ENCODE measurements around the gene HDAC11. TPM values are rescaled to one million over a fixed set of nuclear protein-coding genes. Genes with fewer than 3 reads are reported as not detected.

Gene HDAC11
- total and polyA plus RNA-seq, 10 of the 15 experiments (the other 5 are each of a cell fraction or from before 2014, with no cell fraction given), result 0.04 to 0.76 (median 0.22) TPM; not detected in 1

- BruUV-seq (replicated peaks), result no TSS peak
- no peaks in the 10 kb centered on the region for H3K27me3 ChIP-seq (replicated peaks in 1 of 2; ENCODE audit: control insufficient read depth in 2 of 2, insufficient read depth in 2 of 2, low read length in 1 of 2)
- CTCF ChIA-PET, result interaction anchor here (1.5 kb wide), 1 partner anchor 141 kb away, joined by 5 read pairs; no protein-coding TSS in a partner anchor
- no peaks in the 10 kb centered on the region for H3K36me3 ChIP-seq (ENCODE audit: control insufficient read depth in 2 of 2, insufficient read depth in 2 of 2, low read length in 1 of 2)
- ATAC-seq, result no peak
- H3K4me1 ChIP-seq (ENCODE audit: control insufficient read depth, insufficient read depth, low read length), result no peaks in the 10 kb centered on the region
- H3K9ac ChIP-seq (ENCODE audit: control insufficient read depth, insufficient read depth, low read length), result no peak overlapping the region
- intact Hi-C loops (cut with micrococcal nuclease; ENCODE audit: unreplicated experiment) (no loop called here), in situ Hi-C loops (cut with MboI) (no loop called here)
- FAIRE-seq, result no peak
- no peak for TF ChIP-seq EED (IDR thresholded peaks at IDR 0.05; ENCODE audit: low read depth)
- TF ChIP-seq CREB1 (IDR thresholded peaks at IDR 0.05; ENCODE audit: low read depth), result no peak
- no peak for TF ChIP-seq NFYA (IDR thresholded peaks at IDR 0.05; ENCODE audit: borderline replicate concordance, low read depth, low read length)
- TF ChIP-seq MXI1 (IDR thresholded peaks at IDR 0.05; ENCODE audit: low read depth, low read length), result no peak
- no peak for TF ChIP-seq ASH2L (IDR thresholded peaks at IDR 0.05; ENCODE audit: borderline replicate concordance, low read depth)
- no peak for TF ChIP-seq SUPT20H (IDR thresholded peaks at IDR 0.05; ENCODE audit: borderline replicate concordance, control insufficient read depth, low read depth, low read length)
- no peak for TF ChIP-seq RBBP5 (conservative IDR thresholded peaks at IDR 0.05)
- TF ChIP-seq NFYB (IDR thresholded peaks at IDR 0.05; ENCODE audit: insufficient read depth, low read depth, low read length), result no peak
- TF ChIP-seq NFXL1 (IDR thresholded peaks at IDR 0.05; ENCODE audit: borderline replicate concordance), result no peak
- TF ChIP-seq SRF (IDR thresholded peaks at IDR 0.05; ENCODE audit: low read depth in 2 of 2, low read length in 2 of 2), result no peak
- TF ChIP-seq NKRF (conservative IDR thresholded peaks at IDR 0.05), result no peak
- no peak for TF ChIP-seq CEBPB (IDR thresholded peaks at IDR 0.05; ENCODE audit: borderline replicate concordance in 1 of 2, low read depth in 2 of 2, low read length in 2 of 2)
- TF ChIP-seq ZZZ3 (IDR thresholded peaks at IDR 0.05; ENCODE audit: control insufficient read depth, insufficient read length, low read depth), result no peak
- no peaks in the 10 kb centered on the region for H3K79me2 ChIP-seq (ENCODE audit: control insufficient read depth, insufficient read depth, low read length)
- DNase-seq (ENCODE audit: low read depth, low spot score), result no peak
- no peak overlapping the region for H3K4me3 ChIP-seq
- H3K9me3 ChIP-seq (replicated peaks; ENCODE audit: control insufficient read depth, insufficient read depth, low read length), result no peaks in the 10 kb centered on the region
- SMC1A ChIA-PET (ENCODE audit: uncharacterized antibody, unreplicated experiment), result no interaction called here
- 0% methylated on average over 3 of the region's 4 CpGs for WGBS (ENCODE audit: insufficient coverage, insufficient replicate concordance, low lambda C conversion rate, missing lambda C conversion rate)
- H3K27ac ChIP-seq (ENCODE audit: control insufficient read depth, insufficient read depth), result no peak overlapping the region
- RAD21 ChIA-PET (ENCODE audit: unreplicated experiment), result no interaction called here
- H3K4me2 ChIP-seq (ENCODE audit: control insufficient read depth, insufficient read depth), result no peak overlapping the region
- POLR2A ChIA-PET, result no interaction called here
- H4K20me1 ChIP-seq (ENCODE audit: control insufficient read depth, insufficient read depth), result no peaks in the 10 kb centered on the region
- no peak overlapping the region for H2AFZ ChIP-seq (ENCODE audit: control insufficient read depth, low read depth, low read length)
These were observed 26.6 kb downstream of the HDAC11 start for GRCh38 chr3:13506680-13507079.
